Vagina (tissue), 2 donors: ENCODE results near the gene FHIT.

Source experiments
- POLR2A ChIP-seq, 2 donors: fragments of 450-650 bp; IDR thresholded peaks; one replicate each; pipeline ENCODE4 v1.6.1; 2017; ENCODE audit warnings: antibody characterized with exemption in 2 of 2, mild to moderate bottlenecking in 2 of 2, moderate library complexity in 2 of 2
- TF ChIP-seq, protein P1 (sequence below), 3 experiments: fragments of 450-650 bp in 2 of 3; fragments of 200-600 bp in 1 of 3; sonication (generic) in 1 of 3; IDR thresholded peaks; one replicate each; pipeline ENCODE4 v1.5.1; 2017 to 2019; ENCODE audit warnings: antibody characterized with exemption in 3 of 3, mild to moderate bottlenecking in 2 of 3, moderate library complexity in 2 of 3

- TF ChIP-seq, protein P1, sequence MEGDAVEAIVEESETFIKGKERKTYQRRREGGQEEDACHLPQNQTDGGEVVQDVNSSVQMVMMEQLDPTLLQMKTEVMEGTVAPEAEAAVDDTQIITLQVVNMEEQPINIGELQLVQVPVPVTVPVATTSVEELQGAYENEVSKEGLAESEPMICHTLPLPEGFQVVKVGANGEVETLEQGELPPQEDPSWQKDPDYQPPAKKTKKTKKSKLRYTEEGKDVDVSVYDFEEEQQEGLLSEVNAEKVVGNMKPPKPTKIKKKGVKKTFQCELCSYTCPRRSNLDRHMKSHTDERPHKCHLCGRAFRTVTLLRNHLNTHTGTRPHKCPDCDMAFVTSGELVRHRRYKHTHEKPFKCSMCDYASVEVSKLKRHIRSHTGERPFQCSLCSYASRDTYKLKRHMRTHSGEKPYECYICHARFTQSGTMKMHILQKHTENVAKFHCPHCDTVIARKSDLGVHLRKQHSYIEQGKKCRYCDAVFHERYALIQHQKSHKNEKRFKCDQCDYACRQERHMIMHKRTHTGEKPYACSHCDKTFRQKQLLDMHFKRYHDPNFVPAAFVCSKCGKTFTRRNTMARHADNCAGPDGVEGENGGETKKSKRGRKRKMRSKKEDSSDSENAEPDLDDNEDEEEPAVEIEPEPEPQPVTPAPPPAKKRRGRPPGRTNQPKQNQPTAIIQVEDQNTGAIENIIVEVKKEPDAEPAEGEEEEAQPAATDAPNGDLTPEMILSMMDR (IDR thresholded peaks at IDR 0.05): no peak
- no peak for TF ChIP-seq POLR2A (IDR thresholded peaks at IDR 0.05)
Observed at GRCh38 chr3:60779637-60780036, 471.6 kb downstream of the FHIT start.
